Muscle layer of duodenum (tissue), 2 donors: Measurements from ENCODE around the gene SPOP.

ENCODE experiments used
- H3K27ac ChIP-seq: one replicate; pipeline ENCODE4 v1.7.0; 2013; ENCODE audit warnings: mild to moderate bottlenecking, low read length
- H3K27me3 ChIP-seq: one replicate; pipeline ENCODE4 v1.7.0; 2013; ENCODE audit warnings: low read depth, mild to moderate bottlenecking, control low read depth, low read length
- H3K36me3 ChIP-seq, 2 donors: one replicate each; pipeline ENCODE4 v1.7.0; 2013; ENCODE audit warnings: low read length in 2 of 2, control low read depth in 1 of 2, mild to moderate bottlenecking in 1 of 2; ENCODE audit not compliant: insufficient read depth in 2 of 2, control insufficient read depth in 1 of 2
- H3K4me1 ChIP-seq, 2 donors: one replicate each; pipeline ENCODE4 v1.7.0; 2013; ENCODE audit warnings: low read length in 2 of 2, mild to moderate bottlenecking in 2 of 2, control low read depth in 1 of 2, moderate library complexity in 1 of 2; ENCODE audit not compliant: insufficient read depth in 2 of 2, control insufficient read depth in 1 of 2
- H3K4me3 ChIP-seq, 2 donors: one replicate each; pipeline ENCODE4 v1.7.0; 2013; ENCODE audit warnings: low read length in 2 of 2, low read depth in 1 of 2, mild to moderate bottlenecking in 1 of 2
- H3K9me3 ChIP-seq, 2 donors: one replicate each; pipeline ENCODE4 v1.7.0; 2013; ENCODE audit warnings: low read length in 2 of 2, control low read depth in 1 of 2, mild to moderate bottlenecking in 1 of 2; ENCODE audit not compliant: control insufficient read depth in 1 of 2
- donor health status: healthy.

The SPOP gene

GRCh38 chr17:49708515-49709183 is 30.8 kb upstream of the SPOP start:
- peaks cover 22 to 49% of the 10 kb centered on the region in 2 donors for H3K36me3 ChIP-seq

GRCh38 chr17:49707608-49708514 is 30.0 kb upstream of the SPOP start, which contains the start of gene SLC35B1:
Gene SLC35B1, minus strand, starts transcription at chr17:49707964. Its CDS starts 131 bp downstream, at chr17:49707833.
- Histone ChIP-seq H3K4me3 (peak within 1 kb of the TSS; percentile 96 to 97), H3K4me1 (peaks cover 9 to 24% of the 10 kb centered on the region in 2 donors), H3K27ac (peak within 1 kb of the TSS; percentile 93), H3K36me3 (peaks cover 29 to 50% of the 10 kb centered on the region in 2 donors), H3K9me3 (no peaks in the 10 kb centered on the region), H3K27me3 (no peaks in the 10 kb centered on the region)

More at GRCh38 chr17:49708515-49709183, 30.8 kb upstream of the SPOP start:
- Histone ChIP-seq H3K4me3 (peak overlapping the region; percentile 96 to 97), H3K4me1 (peaks cover 9 to 24% of the 10 kb centered on the region in 2 donors), H3K27ac (peak overlapping the region; percentile 93), H3K27me3 (no peaks in the 10 kb centered on the region), H3K9me3 (no peaks in the 10 kb centered on the region)

- Histone ChIP-seq H3K4me3 (peak overlapping the region; percentile 96 to 97), H3K36me3 (peaks cover 34 to 50% of the 10 kb centered on the region in 2 donors), H3K9me3 (no peaks in the 10 kb centered on the region), H3K27me3 (no peaks in the 10 kb centered on the region), H3K4me1 (peaks cover 9 to 24% of the 10 kb centered on the region in 2 donors), H3K27ac (peak overlapping the region; percentile 93)
Observed at GRCh38 chr17:49707246-49707607, 29.3 kb upstream of the SPOP start.

GRCh38 chr17:49705254-49705653 is 27.4 kb upstream of the SPOP start:
- H3K27ac ChIP-seq = peak overlapping the region; percentile 8
- peaks cover 9 to 24% of the 10 kb centered on the region in 2 donors for H3K4me1 ChIP-seq
- H3K4me3 ChIP-seq = no peak overlapping the region
- no peaks in the 10 kb centered on the region for H3K9me3 ChIP-seq
- H3K36me3 ChIP-seq = peaks cover 51 to 56% of the 10 kb centered on the region in 2 donors
- no peaks in the 10 kb centered on the region for H3K27me3 ChIP-seq

GRCh38 chr17:49703557-49704277 is 25.8 kb upstream of the SPOP start:
- Histone ChIP-seq H3K4me3 (no peak overlapping the region), H3K4me1 (peaks cover 9 to 21% of the 10 kb centered on the region in 2 donors), H3K27me3 (no peaks in the 10 kb centered on the region), H3K27ac (no peak overlapping the region), H3K36me3 (peaks cover 52 to 64% of the 10 kb centered on the region in 2 donors), H3K9me3 (no peaks in the 10 kb centered on the region)

- no peak overlapping the region for H3K4me3 ChIP-seq
- peaks cover 52 to 62% of the 10 kb centered on the region in 2 donors for H3K36me3 ChIP-seq
Observed at GRCh38 chr17:49700960-49701359, 23.1 kb upstream of the SPOP start.

GRCh38 chr17:49699966-49700575 is 22.2 kb upstream of the SPOP start:
- peaks cover 45 to 53% of the 10 kb centered on the region in 2 donors for H3K36me3 ChIP-seq
- H3K4me3 ChIP-seq = no peak overlapping the region
- peaks cover 0 to 2% of the 10 kb centered on the region in 2 donors for H3K4me1 ChIP-seq
- H3K27ac ChIP-seq = no peak overlapping the region
- no peaks in the 10 kb centered on the region for H3K27me3 ChIP-seq
- H3K9me3 ChIP-seq = no peaks in the 10 kb centered on the region

More at GRCh38 chr17:49700960-49701359, 23.1 kb upstream of the SPOP start:
- Histone ChIP-seq H3K9me3 (no peaks in the 10 kb centered on the region), H3K27me3 (no peaks in the 10 kb centered on the region), H3K27ac (no peak overlapping the region), H3K4me1 (no peaks in the 10 kb centered on the region)

GRCh38 chr17:49698005-49698404 is 20.1 kb upstream of the SPOP start:
- Histone ChIP-seq H3K9me3 (no peaks in the 10 kb centered on the region), H3K4me1 (peaks cover 0 to 4% of the 10 kb centered on the region in 2 donors), H3K36me3 (peaks cover 25 to 33% of the 10 kb centered on the region in 2 donors), H3K27ac (no peak overlapping the region), H3K4me3 (no peak overlapping the region), H3K27me3 (no peaks in the 10 kb centered on the region)

- no peaks in the 10 kb centered on the region for H3K27me3 ChIP-seq
- no peaks in the 10 kb centered on the region for H3K9me3 ChIP-seq
- no peak overlapping the region for H3K27ac ChIP-seq
- peaks cover 12 to 18% of the 10 kb centered on the region in 2 donors for H3K36me3 ChIP-seq
- H3K4me1 ChIP-seq = peaks cover 0 to 4% of the 10 kb centered on the region in 2 donors
- H3K4me3 ChIP-seq = no peak overlapping the region
Observed at GRCh38 chr17:49696233-49696761, 18.4 kb upstream of the SPOP start.

- Histone ChIP-seq H3K4me1 (peaks cover 0 to 4% of the 10 kb centered on the region in 2 donors), H3K9me3 (no peaks in the 10 kb centered on the region), H3K4me3 (no peak overlapping the region), H3K27ac (no peak overlapping the region), H3K36me3 (peaks cover 6 to 12% of the 10 kb centered on the region in 2 donors), H3K27me3 (no peaks in the 10 kb centered on the region)
Observed at GRCh38 chr17:49695698-49696232, 17.9 kb upstream of the SPOP start.
